ENCODE measurements around the gene NOS1AP.
"Not testable (repeated sequence)": the region's sequence is repeated elsewhere in the genome, so short reads cannot be mapped to it uniquely, and the experiment has no call there.

NOS1AP gene

DNA sequence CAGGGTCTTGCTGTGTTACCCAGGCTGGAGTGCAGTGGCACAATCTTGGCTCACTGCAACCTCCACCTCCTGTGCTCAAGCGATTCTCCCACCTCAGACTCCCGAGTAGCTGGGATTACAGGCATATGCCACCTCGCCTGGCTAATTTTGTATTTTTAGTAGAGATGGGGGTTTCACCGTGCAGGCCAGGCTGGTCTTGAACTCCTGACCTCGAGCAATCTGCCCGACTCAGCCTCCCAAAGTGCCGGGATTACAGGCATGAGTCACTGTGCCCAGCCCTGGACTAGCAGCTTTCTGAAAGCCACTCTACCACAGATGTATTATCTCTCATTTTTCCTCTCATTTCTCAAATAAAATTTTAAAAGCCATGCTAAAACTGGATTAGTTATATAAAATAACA is 349.1 kb downstream of the NOS1AP start:
- WGBS: 94% methylated on average over 7 of the region's 7 CpGs

DNA sequence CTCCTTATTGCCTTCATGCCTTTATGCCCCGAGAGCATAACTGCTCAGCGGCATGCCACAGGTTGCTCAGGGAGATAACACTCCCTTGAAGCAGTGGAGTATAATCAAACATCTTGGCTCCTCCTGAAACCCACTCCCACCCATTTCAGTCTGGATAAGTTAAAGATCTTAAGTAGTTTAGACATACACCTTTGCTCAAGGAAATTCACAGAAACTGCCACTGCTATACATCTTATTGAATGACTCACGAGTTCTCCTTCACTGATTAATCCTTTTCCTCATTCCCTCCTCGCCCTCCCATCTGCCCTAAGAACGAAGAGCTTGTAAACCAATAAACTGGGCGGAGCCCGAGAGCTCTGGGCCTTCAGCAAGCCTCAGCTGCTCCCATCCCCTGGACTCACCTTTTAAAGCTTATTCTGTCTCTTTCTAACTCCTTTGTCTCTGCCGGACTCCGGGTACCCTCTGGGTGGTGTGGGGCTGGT is 350.0 kb downstream of the NOS1AP start:
- not testable (repeated sequence) for H3K36me3 ChIP-seq (ENCODE audit: insufficient read depth, low read length); H3K4me1 ChIP-seq (ENCODE audit: insufficient read depth, low read length); H3K9ac ChIP-seq (ENCODE audit: low read depth, low read length); H3K9me3 ChIP-seq (ENCODE audit: insufficient read depth, low read depth, low read length); H3K4me3 ChIP-seq (ENCODE audit: low read length); H3K27me3 ChIP-seq (ENCODE audit: insufficient read depth, low read length); H3K27ac ChIP-seq (ENCODE audit: low read depth, low read length)
- 83% methylated on average over 9 of the region's 9 CpGs for WGBS

More for the DNA sequence above, 349.1 kb downstream of the NOS1AP start:
- H3K9ac ChIP-seq (ENCODE audit: low read depth, low read length); H3K9me3 ChIP-seq (ENCODE audit: insufficient read depth, low read depth, low read length); H3K27me3 ChIP-seq (ENCODE audit: insufficient read depth, low read length); H3K36me3 ChIP-seq (ENCODE audit: insufficient read depth, low read length); H3K4me3 ChIP-seq (ENCODE audit: low read length); H3K27ac ChIP-seq (ENCODE audit: low read depth, low read length); H3K4me1 ChIP-seq (ENCODE audit: insufficient read depth, low read length): not testable (repeated sequence)

All from HUES64 (cell line).